ENCODE measurements around the gene ZNF467. TPM values are rescaled to one million over a fixed set of nuclear protein-coding genes. Genes with fewer than 3 reads are reported as not detected.

ZNF467 gene
- total RNA-seq, 2 donors from 2014 or later: 4.6 to 7.4 TPM

DNA sequence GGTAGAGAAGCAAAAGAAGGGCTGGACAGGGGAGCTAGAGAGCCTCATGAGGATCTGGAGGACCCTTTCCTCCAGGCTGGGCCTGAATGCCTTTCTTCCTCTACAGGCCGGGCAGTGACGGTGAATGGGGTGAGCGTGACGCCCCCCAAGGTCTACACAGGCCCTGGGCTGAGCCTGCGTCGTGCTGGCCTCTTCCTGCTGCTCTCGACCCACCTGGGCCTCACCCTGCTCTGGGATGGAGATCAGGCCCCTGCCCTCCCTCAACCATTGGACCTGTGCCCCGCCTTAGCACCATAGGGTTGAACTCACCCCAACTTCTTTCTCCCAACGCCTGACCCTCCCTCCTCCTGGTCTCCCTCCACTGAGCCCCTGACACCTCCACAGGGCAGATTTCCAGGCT is 12.6 kb upstream of the ZNF467 start:
- Histone ChIP-seq H3K27me3 (replicated peaks; ENCODE audit: insufficient read depth) (no peaks in the 10 kb centered on the region), H3K4me3 (no peak overlapping the region), H3K4me1 (ENCODE audit: control insufficient read depth in 1 of 2, low read depth in 2 of 2) (no peaks in the 10 kb centered on the region), H3K9me3 (no peaks in the 10 kb centered on the region), H3K36me3 (no peaks in the 10 kb centered on the region), H3K27ac (no peak overlapping the region)
- TF ChIP-seq, protein P1, sequence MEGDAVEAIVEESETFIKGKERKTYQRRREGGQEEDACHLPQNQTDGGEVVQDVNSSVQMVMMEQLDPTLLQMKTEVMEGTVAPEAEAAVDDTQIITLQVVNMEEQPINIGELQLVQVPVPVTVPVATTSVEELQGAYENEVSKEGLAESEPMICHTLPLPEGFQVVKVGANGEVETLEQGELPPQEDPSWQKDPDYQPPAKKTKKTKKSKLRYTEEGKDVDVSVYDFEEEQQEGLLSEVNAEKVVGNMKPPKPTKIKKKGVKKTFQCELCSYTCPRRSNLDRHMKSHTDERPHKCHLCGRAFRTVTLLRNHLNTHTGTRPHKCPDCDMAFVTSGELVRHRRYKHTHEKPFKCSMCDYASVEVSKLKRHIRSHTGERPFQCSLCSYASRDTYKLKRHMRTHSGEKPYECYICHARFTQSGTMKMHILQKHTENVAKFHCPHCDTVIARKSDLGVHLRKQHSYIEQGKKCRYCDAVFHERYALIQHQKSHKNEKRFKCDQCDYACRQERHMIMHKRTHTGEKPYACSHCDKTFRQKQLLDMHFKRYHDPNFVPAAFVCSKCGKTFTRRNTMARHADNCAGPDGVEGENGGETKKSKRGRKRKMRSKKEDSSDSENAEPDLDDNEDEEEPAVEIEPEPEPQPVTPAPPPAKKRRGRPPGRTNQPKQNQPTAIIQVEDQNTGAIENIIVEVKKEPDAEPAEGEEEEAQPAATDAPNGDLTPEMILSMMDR (IDR thresholded peaks at IDR 0.05): no peak
- ATAC-seq (ENCODE audit: insufficient number of reproducible peaks, low FRiP score, low read depth) (no peak), DNase-seq (ENCODE audit: low spot score) (no peak)

DNA sequence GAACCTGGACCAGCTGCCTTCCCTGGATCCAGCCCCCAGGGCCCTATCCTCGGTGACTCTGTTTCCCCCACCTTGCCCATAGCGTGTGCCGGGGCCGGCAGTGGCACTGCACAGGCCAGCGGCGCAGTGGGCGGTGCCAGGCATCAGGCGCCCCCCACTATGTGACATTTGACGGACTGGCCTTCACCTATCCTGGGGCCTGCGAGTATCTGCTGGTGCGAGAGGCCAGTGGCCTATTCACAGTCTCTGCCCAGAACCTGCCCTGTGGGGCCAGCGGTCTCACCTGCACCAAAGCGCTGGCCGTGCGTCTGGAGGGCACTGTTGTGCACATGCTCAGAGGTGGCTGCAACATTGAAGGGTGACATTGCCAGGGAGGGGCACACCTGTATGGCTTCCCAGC is 12.0 kb upstream of the ZNF467 start:
- Histone ChIP-seq H3K9me3 (no peaks in the 10 kb centered on the region), H3K36me3 (no peaks in the 10 kb centered on the region), H3K27me3 (replicated peaks; ENCODE audit: insufficient read depth) (no peaks in the 10 kb centered on the region), H3K27ac (no peak overlapping the region), H3K4me1 (ENCODE audit: control insufficient read depth in 1 of 2, low read depth in 2 of 2) (no peaks in the 10 kb centered on the region), H3K4me3 (no peak overlapping the region)
- no peak for ATAC-seq (ENCODE audit: insufficient number of reproducible peaks, low FRiP score, low read depth)
- TF ChIP-seq, protein P1 (IDR thresholded peaks at IDR 0.05): no peak
- no peak for DNase-seq (ENCODE audit: low spot score)

DNA sequence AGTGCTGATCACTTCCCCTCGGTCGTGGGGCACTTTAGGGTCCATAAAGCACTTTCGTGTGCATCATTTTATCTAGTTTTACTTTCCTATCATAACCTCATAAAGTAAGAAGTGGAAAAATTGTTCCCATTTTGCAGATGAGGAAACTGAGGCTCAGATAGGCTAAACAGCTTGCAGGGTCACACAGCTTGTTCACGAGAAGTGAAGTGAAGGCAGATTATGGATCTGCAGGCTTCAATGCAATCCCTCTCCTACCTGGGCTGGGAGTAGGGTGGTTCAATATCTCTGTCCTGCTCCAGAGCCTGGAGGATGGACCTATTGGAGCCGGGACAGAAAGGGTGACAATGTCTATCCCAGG is 10.8 kb upstream of the ZNF467 start:
- ATAC-seq (ENCODE audit: insufficient number of reproducible peaks, low FRiP score, low read depth) (no peak), DNase-seq (ENCODE audit: low spot score) (no peak)
- no peaks in the 10 kb centered on the region for H3K9me3 ChIP-seq
- H3K27me3 ChIP-seq (replicated peaks; ENCODE audit: insufficient read depth): no peaks in the 10 kb centered on the region
- TF ChIP-seq, protein P1 (IDR thresholded peaks at IDR 0.05): no peak
- H3K4me3 ChIP-seq: no peak overlapping the region
- H3K27ac ChIP-seq: no peak overlapping the region
- H3K36me3 ChIP-seq: no peaks in the 10 kb centered on the region
- H3K4me1 ChIP-seq (ENCODE audit: control insufficient read depth in 1 of 2, low read depth in 2 of 2): no peaks in the 10 kb centered on the region

DNA sequence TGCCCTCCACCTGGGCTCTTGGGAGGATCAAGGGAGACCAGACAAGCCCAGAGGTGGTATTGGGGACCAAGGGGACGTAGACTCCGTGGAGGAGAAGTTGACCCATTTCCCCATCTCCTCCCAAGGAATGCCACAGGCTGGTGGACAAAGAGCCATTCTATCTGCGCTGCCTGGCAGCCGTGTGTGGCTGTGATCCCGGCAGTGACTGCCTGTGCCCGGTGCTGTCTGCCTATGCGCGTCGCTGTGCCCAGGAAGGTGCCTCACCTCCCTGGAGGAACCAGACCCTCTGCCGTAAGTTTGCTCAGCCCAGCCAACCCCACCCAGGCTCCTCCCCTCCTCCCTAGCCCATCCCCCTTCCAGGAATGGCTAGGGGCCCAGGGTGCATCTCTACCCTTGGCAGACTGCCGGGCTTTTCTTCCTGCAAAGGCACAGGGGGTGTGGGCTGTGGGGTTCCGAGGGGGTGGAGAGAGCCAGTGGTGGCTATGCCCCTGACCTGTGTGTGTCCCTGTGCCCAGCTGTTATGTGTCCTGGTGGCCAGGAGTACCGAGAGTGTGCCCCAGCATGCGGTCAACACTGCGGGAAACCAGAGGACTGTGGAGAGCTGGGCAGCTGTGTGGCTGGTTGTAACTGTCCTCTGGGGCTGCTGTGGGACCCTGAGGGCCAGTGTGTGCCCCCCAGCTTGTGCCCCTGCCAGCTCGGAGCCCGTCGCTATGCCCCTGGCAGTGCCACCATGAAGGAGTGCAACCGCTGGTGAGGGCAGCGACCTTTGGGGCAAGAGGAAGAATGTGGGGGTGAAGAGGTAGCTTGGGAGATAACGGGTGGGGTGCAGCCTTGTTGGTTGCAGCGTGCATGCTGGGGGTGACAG is 10.2 kb upstream of the ZNF467 start:
- H3K9me3 ChIP-seq: no peaks in the 10 kb centered on the region
- TF ChIP-seq, protein P1 (IDR thresholded peaks at IDR 0.05): no peak
- no peaks in the 10 kb centered on the region for H3K4me1 ChIP-seq (ENCODE audit: control insufficient read depth in 1 of 2, low read depth in 2 of 2)
- no peak for ATAC-seq (ENCODE audit: insufficient number of reproducible peaks, low FRiP score, low read depth)
- DNase-seq (ENCODE audit: low spot score): no peak
- H3K4me3 ChIP-seq: no peak overlapping the region
- H3K27ac ChIP-seq: no peak overlapping the region
- no peaks in the 10 kb centered on the region for H3K36me3 ChIP-seq
- H3K27me3 ChIP-seq (replicated peaks; ENCODE audit: insufficient read depth): no peaks in the 10 kb centered on the region

DNA sequence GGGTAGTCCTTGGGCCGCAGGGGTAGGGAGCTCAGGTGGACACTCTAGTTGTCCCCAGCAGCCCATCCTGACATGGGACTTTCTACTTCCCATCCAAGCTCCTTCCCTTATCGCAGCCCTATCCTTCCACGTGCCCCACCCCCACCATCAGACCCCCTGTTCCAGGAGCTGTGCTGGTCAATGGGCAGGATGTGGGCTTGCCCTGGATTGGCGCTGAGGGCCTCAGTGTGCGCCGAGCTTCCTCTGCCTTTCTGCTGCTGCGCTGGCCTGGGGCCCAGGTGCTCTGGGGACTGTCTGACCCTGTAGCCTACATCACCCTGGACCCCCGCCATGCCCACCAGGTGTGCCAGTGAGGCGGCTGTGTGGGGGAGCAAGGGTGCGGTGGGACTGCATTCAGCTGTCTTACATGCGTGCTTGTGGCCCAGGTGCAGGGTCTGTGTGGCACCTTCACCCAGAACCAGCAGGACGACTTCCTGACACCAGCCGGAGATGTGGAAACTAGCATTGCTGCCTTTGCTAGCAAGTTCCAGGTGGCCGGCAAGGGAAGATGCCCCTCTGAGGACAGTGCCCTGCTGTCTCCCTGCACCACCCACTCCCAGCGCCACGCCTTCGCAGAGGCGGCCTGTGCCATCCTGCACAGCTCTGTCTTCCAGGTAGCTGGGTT is 9.4 kb upstream of the ZNF467 start:
- no peak for ATAC-seq (ENCODE audit: insufficient number of reproducible peaks, low FRiP score, low read depth)

More for the DNA sequence above, 9.4 kb upstream of the ZNF467 start:
- no peaks in the 10 kb centered on the region for H3K36me3 ChIP-seq
- H3K9me3 ChIP-seq: no peaks in the 10 kb centered on the region
- H3K27me3 ChIP-seq (replicated peaks; ENCODE audit: insufficient read depth): no peaks in the 10 kb centered on the region
- H3K4me1 ChIP-seq (ENCODE audit: control insufficient read depth in 1 of 2, low read depth in 2 of 2): no peaks in the 10 kb centered on the region
- TF ChIP-seq, protein P1 (IDR thresholded peaks at IDR 0.05): no peak
- no peak overlapping the region for H3K4me3 ChIP-seq
- H3K27ac ChIP-seq: no peak overlapping the region
- DNase-seq (ENCODE audit: low spot score): no peak
